ENCODE measurements around the gene DST. TPM values are rescaled to one million over a fixed set of nuclear protein-coding genes. Genes with fewer than 3 reads are reported as not detected.

DST gene
- total RNA-seq, 1 donor = 573 TPM

DNA sequence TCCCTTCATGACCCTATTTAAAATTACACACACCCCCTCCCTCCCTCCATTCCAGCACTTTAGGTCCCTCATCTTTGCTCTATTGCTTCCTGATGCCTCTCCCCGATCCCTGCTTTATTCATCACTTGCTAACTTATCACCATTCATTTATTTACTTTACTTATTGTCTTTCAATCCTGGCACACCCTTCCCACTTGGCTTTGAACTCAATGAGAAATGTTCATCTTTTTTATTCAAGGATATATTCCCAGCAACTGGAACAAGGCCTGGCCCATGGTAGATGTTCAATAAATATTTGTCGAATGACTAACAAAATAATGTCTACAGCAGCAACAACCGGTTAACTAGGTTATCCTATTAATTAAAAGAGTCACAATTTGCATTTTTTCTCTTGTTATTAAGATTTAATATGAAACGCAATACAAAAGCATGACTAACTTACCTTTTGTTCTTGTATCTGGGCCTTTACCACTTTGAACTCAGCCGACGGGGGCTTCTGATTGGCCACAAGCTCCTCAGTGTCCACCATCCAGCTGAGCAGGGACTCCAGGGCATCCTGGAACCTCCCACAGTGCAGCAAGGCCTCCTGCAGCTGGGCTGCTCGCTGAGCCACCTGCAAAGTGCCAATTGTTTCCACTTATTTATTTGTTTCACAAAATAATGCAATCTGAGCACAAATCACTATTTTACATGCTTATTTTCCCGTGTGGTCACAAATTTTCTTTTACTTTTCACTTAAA lies 107.8 kb downstream of the DST start:
- H3K36me3 ChIP-seq (ENCODE audit: insufficient read depth, low read length) = peaks cover 55% of the 10 kb centered on the region
- H2AFZ ChIP-seq (ENCODE audit: low read length) = no peak overlapping the region
- no peaks in the 10 kb centered on the region for H3K9me3 ChIP-seq (ENCODE audit: low read depth, low read length)
- H3K79me2 ChIP-seq (ENCODE audit: insufficient read depth, low read length) = peaks cover 65% of the 10 kb centered on the region
- H3K4me3 ChIP-seq (ENCODE audit: insufficient read depth, low read length) = no peak overlapping the region
- H3K4me1 ChIP-seq (ENCODE audit: insufficient read depth, low read length) = peaks cover 24% of the 10 kb centered on the region
- no peak for DNase-seq (ENCODE audit: insufficient read length, low spot score, missing footprints)
- H3K4me2 ChIP-seq (ENCODE audit: insufficient read depth, low read length) = no peak overlapping the region
- H3K27me3 ChIP-seq (ENCODE audit: insufficient read depth, low read length) = no peaks in the 10 kb centered on the region
- peaks cover 7% of the 10 kb centered on the region for H4K20me1 ChIP-seq (ENCODE audit: insufficient read depth, low read length)
- TF ChIP-seq, protein P1, sequence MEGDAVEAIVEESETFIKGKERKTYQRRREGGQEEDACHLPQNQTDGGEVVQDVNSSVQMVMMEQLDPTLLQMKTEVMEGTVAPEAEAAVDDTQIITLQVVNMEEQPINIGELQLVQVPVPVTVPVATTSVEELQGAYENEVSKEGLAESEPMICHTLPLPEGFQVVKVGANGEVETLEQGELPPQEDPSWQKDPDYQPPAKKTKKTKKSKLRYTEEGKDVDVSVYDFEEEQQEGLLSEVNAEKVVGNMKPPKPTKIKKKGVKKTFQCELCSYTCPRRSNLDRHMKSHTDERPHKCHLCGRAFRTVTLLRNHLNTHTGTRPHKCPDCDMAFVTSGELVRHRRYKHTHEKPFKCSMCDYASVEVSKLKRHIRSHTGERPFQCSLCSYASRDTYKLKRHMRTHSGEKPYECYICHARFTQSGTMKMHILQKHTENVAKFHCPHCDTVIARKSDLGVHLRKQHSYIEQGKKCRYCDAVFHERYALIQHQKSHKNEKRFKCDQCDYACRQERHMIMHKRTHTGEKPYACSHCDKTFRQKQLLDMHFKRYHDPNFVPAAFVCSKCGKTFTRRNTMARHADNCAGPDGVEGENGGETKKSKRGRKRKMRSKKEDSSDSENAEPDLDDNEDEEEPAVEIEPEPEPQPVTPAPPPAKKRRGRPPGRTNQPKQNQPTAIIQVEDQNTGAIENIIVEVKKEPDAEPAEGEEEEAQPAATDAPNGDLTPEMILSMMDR (IDR thresholded peaks at IDR 0.05; ENCODE audit: extremely low read depth, low read depth, low read length) = no peak
- no peak overlapping the region for H3K27ac ChIP-seq (ENCODE audit: low read depth, low read length)

DNA sequence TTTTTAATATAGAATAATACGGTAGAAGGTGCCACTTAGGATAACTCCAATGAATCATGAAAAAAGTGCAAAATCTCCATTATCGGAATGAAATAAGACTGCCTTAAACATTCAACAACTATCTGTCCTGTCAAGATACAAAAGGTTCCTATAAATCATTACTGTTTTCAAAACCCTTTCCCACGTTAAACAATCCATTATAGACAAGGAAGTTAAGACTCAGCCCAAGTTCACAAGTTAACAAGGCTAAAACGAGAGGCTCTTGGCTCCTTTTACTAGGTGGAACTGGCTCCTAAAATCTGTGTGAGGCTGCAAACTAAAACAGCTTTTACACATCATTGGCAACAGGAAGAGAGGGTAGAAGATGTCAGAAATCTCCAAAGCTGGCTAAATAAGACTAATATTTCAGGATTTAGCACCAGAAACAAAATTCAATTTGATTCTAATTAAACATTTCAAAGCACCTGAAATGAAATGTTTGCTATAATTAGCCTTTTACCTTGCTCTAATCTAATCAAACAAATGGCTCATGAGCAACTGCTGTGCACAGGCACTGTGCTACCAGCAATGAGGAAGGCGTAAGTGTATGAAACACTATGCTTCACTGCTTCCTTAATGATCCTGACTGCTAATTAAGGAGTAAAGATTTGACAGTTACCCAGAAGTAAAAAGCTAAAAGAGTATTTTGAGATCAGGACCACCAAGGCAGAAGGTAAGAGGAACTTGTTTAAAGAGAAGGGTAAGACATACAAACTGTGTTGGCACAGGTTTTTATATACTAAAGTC lies 109.7 kb downstream of the DST start:
- Histone ChIP-seq H2AFZ (ENCODE audit: low read length) (no peak overlapping the region), H3K9me3 (ENCODE audit: low read depth, low read length) (no peaks in the 10 kb centered on the region), H3K4me3 (ENCODE audit: insufficient read depth, low read length) (no peak overlapping the region), H3K36me3 (ENCODE audit: insufficient read depth, low read length) (peaks cover 65% of the 10 kb centered on the region), H3K4me2 (ENCODE audit: insufficient read depth, low read length) (no peak overlapping the region), H3K4me1 (ENCODE audit: insufficient read depth, low read length) (peaks cover 33% of the 10 kb centered on the region), H3K27ac (ENCODE audit: low read depth, low read length) (no peak overlapping the region), H3K27me3 (ENCODE audit: insufficient read depth, low read length) (no peaks in the 10 kb centered on the region), H3K79me2 (ENCODE audit: insufficient read depth, low read length) (peaks cover 47% of the 10 kb centered on the region), H4K20me1 (ENCODE audit: insufficient read depth, low read length) (peaks cover 7% of the 10 kb centered on the region)
- TF ChIP-seq, protein P1 (IDR thresholded peaks at IDR 0.05; ENCODE audit: extremely low read depth, low read depth, low read length) = no peak
- no peak for DNase-seq (ENCODE audit: insufficient read length, low spot score, missing footprints)

- H3K4me3 ChIP-seq (ENCODE audit: insufficient read depth, low read length) = no peak overlapping the region
- TF ChIP-seq, protein P1 (IDR thresholded peaks at IDR 0.05; ENCODE audit: extremely low read depth, low read depth, low read length) = no peak
- peaks cover 42% of the 10 kb centered on the region for H3K4me1 ChIP-seq (ENCODE audit: insufficient read depth, low read length)
- H3K79me2 ChIP-seq (ENCODE audit: insufficient read depth, low read length) = peaks cover 41% of the 10 kb centered on the region
- DNase-seq (ENCODE audit: insufficient read length, low spot score, missing footprints) = no peak
- H3K27me3 ChIP-seq (ENCODE audit: insufficient read depth, low read length) = no peaks in the 10 kb centered on the region
- peaks cover 71% of the 10 kb centered on the region for H3K36me3 ChIP-seq (ENCODE audit: insufficient read depth, low read length)
- H3K9me3 ChIP-seq (ENCODE audit: low read depth, low read length) = no peaks in the 10 kb centered on the region
- no peak overlapping the region for H2AFZ ChIP-seq (ENCODE audit: low read length)
- H4K20me1 ChIP-seq (ENCODE audit: insufficient read depth, low read length) = no peaks in the 10 kb centered on the region
- no peak overlapping the region for H3K4me2 ChIP-seq (ENCODE audit: insufficient read depth, low read length)
- H3K27ac ChIP-seq (ENCODE audit: low read depth, low read length) = peak overlapping the region; percentile 27
Measured at GRCh38 chr6:56531839-56532595, 110.7 kb downstream of the DST start.
